ENCODE results near the gene DMRT2.

Gene DMRT2

GRCh38 chr9:1050125-1050895 is at the start of gene DMRT2:
Gene DMRT2 (plus strand): TSS chr9:1050357. CDS start chr9:1051614, 1,257 bp downstream.
- DNase-seq, result peak; percentile 8

GRCh38 chr9:1001838-1002237 is 48.3 kb upstream of the DMRT2 start:
- no peak for DNase-seq

GRCh38 chr9:1002678-1003077 is 47.5 kb upstream of the DMRT2 start:
- no peak for DNase-seq

- DNase-seq, result no peak
Measured at GRCh38 chr9:1005043-1005667, 45.0 kb upstream of the DMRT2 start.

GRCh38 chr9:1007312-1007711 is 42.8 kb upstream of the DMRT2 start:
- no peak for DNase-seq

GRCh38 chr9:1008216-1008615 is 41.9 kb upstream of the DMRT2 start:
- DNase-seq, result no peak

DNA sequence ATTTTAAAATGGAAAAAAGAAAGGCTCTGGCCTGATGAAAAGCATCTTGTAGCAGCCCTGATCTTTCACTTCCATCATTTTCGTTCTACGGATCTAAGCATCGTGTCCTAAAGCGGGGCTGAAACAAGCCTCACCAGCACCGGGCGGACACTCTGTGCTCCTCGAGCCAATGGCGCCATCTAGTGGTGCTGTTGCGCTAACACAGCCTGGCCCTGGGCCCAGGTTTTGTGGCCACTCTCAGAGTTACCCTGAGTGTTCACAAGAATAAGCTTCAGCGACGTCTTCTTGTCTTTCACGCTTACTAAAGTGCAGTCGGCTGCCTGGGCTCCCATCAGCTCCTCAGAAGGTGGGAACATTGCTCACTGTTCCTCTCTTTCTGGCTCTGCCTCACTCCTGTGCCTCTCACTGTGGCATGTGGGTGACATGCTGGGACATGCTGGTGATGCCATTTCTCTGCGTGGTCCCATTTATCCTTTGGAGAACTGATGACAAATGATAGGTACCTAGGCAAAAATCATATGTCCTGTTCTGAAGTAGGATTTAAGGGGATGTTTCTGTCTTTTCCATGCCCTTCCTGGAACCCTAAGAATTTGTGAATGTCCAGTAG is 41.0 kb upstream of the DMRT2 start:
- no peak for DNase-seq

DNA sequence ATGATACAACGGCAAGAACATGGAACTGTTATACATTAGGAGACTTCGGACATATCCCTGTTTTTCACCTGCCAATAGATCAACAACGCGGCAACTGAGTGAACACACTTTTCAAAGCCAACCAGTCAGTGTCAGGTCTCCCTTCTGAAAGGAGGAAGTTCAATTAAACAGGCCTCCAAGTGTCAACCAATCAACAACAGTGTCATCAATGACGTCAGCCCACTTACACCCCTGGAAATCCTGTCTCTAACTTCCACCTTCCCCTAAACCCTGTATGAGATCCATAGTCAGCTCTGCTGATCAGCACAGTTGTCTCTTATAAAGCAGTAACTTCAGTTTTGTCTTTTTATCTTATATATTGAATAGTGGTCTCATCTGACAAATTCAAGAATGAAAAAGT is 37.1 kb upstream of the DMRT2 start:
- no peak for DNase-seq

DNA sequence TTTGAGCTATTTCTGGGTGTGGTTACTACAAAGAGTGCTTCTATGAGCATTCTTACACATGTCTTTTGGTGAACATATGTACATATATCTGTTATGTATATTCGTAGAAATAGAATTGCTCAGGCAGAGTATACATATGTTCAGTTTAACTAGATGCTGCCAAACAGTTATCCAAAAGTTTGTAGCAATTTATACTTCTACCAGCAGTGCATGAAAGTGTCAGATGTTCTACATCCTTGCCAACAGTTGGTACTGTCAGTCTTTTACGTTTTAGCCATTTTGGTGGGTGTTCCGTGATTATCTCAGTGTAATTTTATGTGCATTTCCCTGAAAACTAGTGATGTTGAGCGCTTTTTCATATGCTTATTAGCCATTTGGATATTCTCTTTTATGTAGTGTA is 35.9 kb upstream of the DMRT2 start:
- no peak for DNase-seq

- DNase-seq, result no peak
Measured at GRCh38 chr9:1014640-1015039, 35.5 kb upstream of the DMRT2 start.

GRCh38 chr9:1018121-1018520 is 32.0 kb upstream of the DMRT2 start:
- DNase-seq, result no peak

DNA sequence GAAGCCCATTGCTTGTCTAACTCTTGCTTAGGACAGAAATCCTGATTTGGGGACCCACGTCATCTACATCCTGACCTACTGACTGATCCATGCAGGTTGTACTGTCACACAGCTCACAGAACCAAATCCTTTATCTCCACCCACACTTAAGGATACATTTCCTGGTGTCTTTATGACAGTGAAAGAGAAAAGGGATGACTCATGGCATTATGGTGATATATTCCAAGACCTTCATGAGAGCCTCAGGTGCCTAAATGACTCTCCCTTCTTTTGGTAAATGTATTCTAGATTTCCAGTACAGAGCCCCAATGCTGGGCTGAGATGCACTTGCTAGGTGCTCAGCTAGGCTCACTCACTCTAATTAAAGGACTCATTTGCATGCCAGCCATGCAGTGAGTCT is 26.0 kb upstream of the DMRT2 start:
- no peak for DNase-seq

DNA sequence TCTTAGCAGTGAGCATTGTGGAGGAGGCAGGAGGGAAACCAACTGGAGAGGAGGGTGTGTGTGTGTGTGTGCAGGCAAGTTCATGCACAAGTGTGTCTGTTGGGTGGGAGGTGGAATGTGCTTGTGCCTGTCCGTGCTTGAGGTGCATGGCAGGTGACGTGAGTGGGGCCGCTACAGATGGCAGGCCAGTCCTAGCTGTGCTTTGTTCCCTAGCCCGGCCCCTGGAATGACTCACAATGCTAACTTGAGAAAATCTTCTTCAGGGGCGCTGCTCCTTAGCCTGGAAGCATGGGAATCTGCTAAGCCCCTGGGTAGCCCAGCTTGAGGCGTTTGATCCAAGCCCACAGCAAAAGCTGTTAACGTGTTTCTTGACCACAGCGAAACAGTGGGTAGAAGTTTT is 25.0 kb upstream of the DMRT2 start:
- DNase-seq, result no peak

GRCh38 chr9:1026219-1026618 is 23.9 kb upstream of the DMRT2 start:
- DNase-seq, result no peak

GRCh38 chr9:1028501-1029190 is 21.5 kb upstream of the DMRT2 start:
- no peak for DNase-seq

GRCh38 chr9:1031951-1032601 is 18.1 kb upstream of the DMRT2 start:
- no peak for DNase-seq

- DNase-seq, result no peak
Measured at GRCh38 chr9:1034271-1034670, 15.9 kb upstream of the DMRT2 start.

DNA sequence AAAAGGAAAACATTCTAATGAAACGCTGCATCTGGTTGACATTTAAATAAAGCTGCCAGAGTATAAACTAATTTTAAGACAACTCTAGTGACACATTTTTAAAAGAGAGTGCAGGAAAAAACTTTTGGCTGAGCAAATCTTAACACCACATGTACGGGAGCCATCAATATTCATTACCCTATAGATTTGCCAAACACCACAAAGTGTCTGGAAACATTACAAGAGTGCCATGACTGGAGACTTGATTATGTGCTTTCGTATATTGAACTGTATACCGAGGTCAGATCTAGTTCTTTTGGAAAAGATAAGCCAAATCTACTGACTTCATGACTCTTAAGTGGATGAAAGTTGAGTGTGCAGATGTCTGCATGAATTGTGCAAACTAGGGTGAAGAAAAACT is 10.6 kb upstream of the DMRT2 start:
- no peak for DNase-seq

DNA sequence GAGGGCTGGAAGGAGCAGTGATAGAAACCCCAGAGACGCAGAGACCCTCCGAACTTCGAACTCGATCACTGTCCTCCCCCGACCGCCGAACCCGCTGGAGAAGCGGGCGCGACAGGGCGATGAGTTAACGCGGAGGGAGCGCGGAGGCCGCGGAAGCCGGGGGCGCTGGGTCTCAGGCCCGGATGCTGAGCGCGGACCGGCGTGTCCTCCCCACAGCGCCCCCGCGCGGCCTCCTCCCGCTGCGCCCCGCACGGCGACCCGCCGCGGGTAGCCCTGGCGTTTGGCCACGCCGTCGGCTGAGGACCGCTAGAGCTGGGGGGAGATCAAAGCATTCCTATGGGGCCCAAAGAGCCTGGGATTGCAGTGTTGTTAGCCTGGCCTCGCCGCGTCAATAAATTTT is 7.7 kb upstream of the DMRT2 start:
- no peak for DNase-seq

DNA sequence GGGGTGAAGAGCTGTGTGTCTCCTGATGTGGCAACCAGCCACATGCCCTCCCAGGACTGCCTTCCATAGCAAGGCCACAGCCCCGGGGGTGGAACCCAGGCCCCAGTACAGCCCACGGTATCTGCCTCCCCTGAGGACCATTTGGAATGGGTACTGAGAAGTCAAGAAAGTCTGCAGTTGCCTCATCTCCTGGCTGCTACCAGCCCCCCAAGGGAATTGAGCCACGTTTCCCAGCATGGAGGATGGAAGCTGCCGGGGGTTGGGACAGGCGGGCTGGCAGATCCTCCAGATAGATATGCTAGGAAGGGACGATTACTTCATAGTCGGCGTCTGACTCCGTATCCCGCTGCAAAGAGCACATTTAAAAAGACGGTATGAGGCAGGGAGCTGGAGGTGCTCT is 5.5 kb upstream of the DMRT2 start:
- DNase-seq, result no peak

GRCh38 chr9:1046639-1047572 is 3.3 kb upstream of the DMRT2 start:
- no peak for DNase-seq

DNA sequence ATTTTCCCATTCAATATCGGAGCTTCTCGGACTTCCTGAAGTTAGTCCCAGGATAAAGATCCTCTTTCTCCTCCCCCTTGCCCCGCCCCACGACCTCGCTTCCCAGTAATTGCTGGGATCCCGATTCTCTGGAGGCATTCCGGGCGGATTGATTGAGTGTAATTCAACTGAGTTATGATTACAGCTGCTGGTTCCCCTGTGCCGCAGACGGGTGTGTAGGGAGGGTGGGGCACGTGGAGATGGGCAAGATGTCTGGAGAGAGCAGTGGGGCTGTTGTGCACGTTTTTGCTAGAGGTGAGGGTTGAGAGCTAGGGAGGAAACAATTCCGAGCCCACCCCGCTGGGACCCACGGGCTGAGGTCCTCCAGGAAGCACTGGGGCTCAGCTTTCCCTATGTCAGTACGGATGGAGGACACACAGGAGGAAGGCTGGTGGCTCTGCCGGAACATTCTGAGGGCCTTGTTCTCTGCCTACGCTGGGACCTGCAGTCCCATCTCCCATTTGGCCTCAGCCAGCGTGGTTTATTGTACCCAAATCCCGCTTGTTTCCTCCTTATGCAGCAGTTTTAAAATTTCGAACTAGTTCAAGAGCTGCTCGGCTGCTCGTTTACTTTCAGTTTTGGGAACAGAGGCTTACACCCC is 2.4 kb upstream of the DMRT2 start:
- no peak for DNase-seq
